Panc1 (cell line): Measurements from ENCODE around the gene ZNF784. TPM values are rescaled to one million over a fixed set of nuclear protein-coding genes. Genes with fewer than 3 reads are reported as not detected.

Experiments
- ATAC-seq: fragments of 200-7000 bp; cut with Tn5 transposase; 2 replicates; pipeline ENCODE4 v1.9.1; 2020; ENCODE audit warnings: mild to moderate bottlenecking, moderate library complexity
- Bru-seq: library from RNA; stranded (reverse); fragments of 400-500 nt; gene quantifications from one replicate; lab custom pipeline; 2021; lab: Mats Ljungman, UMichigan
- BruChase-seq, 2 experiments: library from RNA; stranded (reverse); fragments of 400-500 nt; gene quantifications; one replicate each; lab custom pipeline; 2021; lab: Mats Ljungman, UMichigan
- BruUV-seq: library from RNA; stranded (reverse); fragments of 400-500 nt; replicated peaks from 2 replicates; lab custom pipeline; 2021; lab: Mats Ljungman, UMichigan
- CTCF ChIA-PET: fragments of 300-600 bp; sonication (Branson Sonifier 250); formaldehyde crosslinking; loops from one replicate; lab custom pipeline; 2022; ENCODE audit warnings: antibody characterized with exemption; lab: Charles Lee
- POLR2A ChIA-PET: fragments of 300-600 bp; sonication (Branson Sonifier 250); formaldehyde crosslinking; loops from one replicate; lab custom pipeline; 2022; ENCODE audit warnings: antibody characterized with exemption; lab: Charles Lee
- DNase-seq: peaks from one replicate; pipeline ENCODE4 v3.0.0-alpha.2; 2010; ENCODE audit warnings: low read depth, low spot score
- H3K27ac ChIP-seq: 2 replicates; pipeline ENCODE4 v1.5.1; 2011; ENCODE audit warnings: mild to moderate bottlenecking, low read length, inconsistent platforms
- H3K27me3 ChIP-seq: fragments of 200-500 bp; sonication (Bioruptor generic); 2 replicates; pipeline ENCODE4 v1.6.0; 2014; ENCODE audit warnings: low read length, inconsistent platforms; ENCODE audit not compliant: control insufficient read depth, insufficient read depth
- H3K36me3 ChIP-seq: fragments of 200-500 bp; sonication (Bioruptor generic); 2 replicates; pipeline ENCODE4 v1.5.1; 2014; ENCODE audit warnings: inconsistent platforms, mild to moderate bottlenecking, low read length, moderate library complexity; ENCODE audit not compliant: control insufficient read depth, insufficient read depth
- H3K4me1 ChIP-seq: 2 replicates; pipeline ENCODE4 v1.5.1; 2011; ENCODE audit warnings: inconsistent platforms, mild to moderate bottlenecking, low read length, moderate library complexity; ENCODE audit not compliant: control insufficient read depth, insufficient read depth
- H3K4me3 ChIP-seq, 2 experiments: 2 replicates each; pipeline ENCODE4 v1.5.1; 2011 to 2012; ENCODE audit warnings: low read depth in 2 of 2, low read length in 2 of 2, mild to moderate bottlenecking in 2 of 2, inconsistent platforms in 1 of 2, moderate library complexity in 1 of 2
- H3K9me3 ChIP-seq: fragments of 200-500 bp; sonication (Bioruptor generic); 2 replicates; pipeline ENCODE4 v1.5.1; 2014; ENCODE audit warnings: low read depth, mild to moderate bottlenecking, inconsistent platforms, low read length, moderate library complexity; ENCODE audit not compliant: control insufficient read depth, insufficient read depth
- CTCF ChIP-seq: fragments of 450-650 bp; IDR thresholded peaks from 2 replicates; pipeline ENCODE4 v1.5.1; 2017; ENCODE audit warnings: mild to moderate bottlenecking
- POLR2AphosphoS5 ChIP-seq: IDR thresholded peaks from 2 replicates; pipeline ENCODE4 v1.6.1; 2012; ENCODE audit warnings: mild to moderate bottlenecking, low read depth, low read length, moderate library complexity
- SIN3A ChIP-seq: IDR thresholded peaks from 2 replicates; pipeline ENCODE4 v1.6.1; 2012; ENCODE audit warnings: low read depth, mild to moderate bottlenecking, low read length, moderate library complexity, borderline replicate concordance; ENCODE audit not compliant: insufficient read depth
- TCF7L2 ChIP-seq: IDR thresholded peaks from 2 replicates; pipeline ENCODE4 v1.6.1; 2011; ENCODE audit warnings: mild to moderate bottlenecking, low read depth, low read length, inconsistent platforms
- in situ Hi-C: cut with HindIII; loops from 2 replicates; pipeline ENCODE4 v1.10.0; 2016; ENCODE audit warnings: low sequenced_read_pairs, low pct_unique_long_range_greater_than_20kb
- intact Hi-C: fragments of 100-400 bp; cut with micrococcal nuclease; formaldehyde crosslinking; loops from one replicate; pipeline ENCODE4 v1.10.0; 2022; ENCODE audit not compliant: unreplicated experiment
- long read RNA-seq: library from polyadenylated mRNA; unstranded; transcript quantifications from one replicate; pipeline ENCODE4 v2.0.0, GENCODE V29; 2021; ENCODE audit not compliant: unreplicated experiment
- polyA plus RNA-seq: library from polyadenylated mRNA; unstranded; fragments of >200 nt; gene quantifications from one replicate; pipeline ENCODE4 v1.2.1, GENCODE V29; 2012; ENCODE audit warnings: missing spikeins; ENCODE audit not compliant: insufficient read length
- total RNA-seq: library from RNA; stranded (reverse); gene quantifications from one replicate; pipeline ENCODE4 v1.2.1, GENCODE V29; 2021; ENCODE audit not compliant: unreplicated experiment
- TF ChIP-seq, protein P1 (sequence below), 2 experiments: IDR thresholded peaks; 2 replicates each; pipeline ENCODE4 v1.6.1; 2011 to 2012; ENCODE audit warnings: low read depth in 2 of 2, control low read depth in 1 of 2, low read length in 1 of 2, mild to moderate bottlenecking in 1 of 2, moderate library complexity in 1 of 2; ENCODE audit not compliant: insufficient read depth in 1 of 2

ZNF784 gene, protein sequence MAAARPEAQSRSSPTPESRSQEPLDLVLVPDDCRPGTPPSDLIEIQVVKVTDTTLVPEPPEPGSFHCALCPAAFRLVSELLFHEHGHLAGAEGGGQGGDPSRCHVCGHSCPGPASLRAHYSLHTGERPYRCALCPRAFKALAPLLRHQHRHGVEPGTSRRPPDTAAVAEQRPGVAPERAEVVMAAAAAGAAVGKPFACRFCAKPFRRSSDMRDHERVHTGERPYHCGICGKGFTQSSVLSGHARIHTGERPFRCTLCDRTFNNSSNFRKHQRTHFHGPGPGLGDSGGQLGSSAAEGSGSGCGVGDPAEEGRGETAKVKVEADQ
- total RNA-seq (8.9 TPM), Bru-seq, nascent RNA (percentile 62 among the genes with signal in this experiment), BruChase-seq, experiment 1, labeled RNA remaining after a 2-hour chase (percentile 64 among the genes with signal in this experiment), BruChase-seq, experiment 2, labeled RNA remaining after a 6-hour chase (percentile 54 among the genes with signal in this experiment)
- polyA plus RNA-seq = 17.4 TPM
- long read RNA-seq, transcript ZNF784-201 (2 exons, 2,021 nt) = major isoform, 15 of 22 reads
- long read RNA-seq, partial matches to known transcripts = 6 of 22 reads
- long read RNA-seq, other reads (novel, unspliced or antisense) = 0 of 22 reads

- CTCF ChIA-PET = interaction anchor here (0.6 to 1.0 kb wide), 9 partner anchors 12 to 483 kb away, joined by 3 to 10 read pairs (median 5); no protein-coding TSS in a partner anchor
- intact Hi-C loops = no loop called here
- Histone ChIP-seq H3K36me3 (no peaks in the 10 kb centered on the region), H3K27me3 (no peaks in the 10 kb centered on the region), H3K9me3 (no peaks in the 10 kb centered on the region), H3K27ac (peak within 1 kb of the TSS; percentile 49), H3K4me1 (0 out of 2 replicates have a peak, but pooled peaks cover 3% of the 10 kb centered on the region), H3K4me3 (peak within 1 kb of the TSS; percentile 60 to 82)
- DNase-seq (no peak), ATAC-seq (peak; percentile 85)
- in situ Hi-C loops = no loop called here
- BruUV-seq = no TSS peak
- POLR2A ChIA-PET = interaction anchor here (0.5 to 1.0 kb wide), 15 partner anchors 9 to 1075 kb away, joined by 3 to 20 read pairs (median 6); no protein-coding TSS in a partner anchor
- TF ChIP-seq TCF7L2 (no peak), SIN3A (peak; percentile 84; the same call in 1 of the 2 replicates), CTCF (no peak), POLR2AphosphoS5 (peak; percentile 95)
Observed at GRCh38 chr19:55624109-55625003, at the start of gene ZNF784. Gene ZNF784, minus strand, starts transcription at chr19:55624566. Its CDS starts 5 bp downstream, at chr19:55624561.

DNA sequence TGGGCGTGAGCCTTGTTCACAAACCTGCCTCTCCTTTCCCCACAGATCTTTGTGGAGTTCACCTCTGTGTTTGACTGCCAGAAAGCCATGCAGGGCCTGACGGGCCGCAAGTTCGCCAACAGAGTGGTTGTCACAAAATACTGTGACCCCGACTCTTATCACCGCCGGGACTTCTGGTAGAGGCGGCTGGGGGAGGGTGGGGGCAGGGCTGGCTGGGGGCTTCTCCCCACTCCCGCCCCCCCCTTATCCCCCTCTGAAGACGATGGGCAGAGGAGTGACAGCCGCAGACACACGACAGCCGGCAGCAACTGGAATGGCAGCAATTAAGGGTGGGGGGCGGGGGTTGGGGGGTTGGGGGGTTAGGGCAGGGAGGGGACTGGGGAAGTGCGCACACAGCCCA lies 49.5 kb upstream of the ZNF784 start:
- in situ Hi-C loops = no loop called here
- DNase-seq (no peak), ATAC-seq (no peak)
- no TSS peak for BruUV-seq
- peak overlapping the region; percentile 96 for H3K27ac ChIP-seq
- H3K9me3 ChIP-seq = no peaks in the 10 kb centered on the region
- H3K4me1 ChIP-seq = peaks cover 77% of the 10 kb centered on the region
- intact Hi-C loops = no loop called here
- peak overlapping the region; percentile 64 to 94 for H3K4me3 ChIP-seq
- no peaks in the 10 kb centered on the region for H3K27me3 ChIP-seq
- H3K36me3 ChIP-seq = peaks cover 26% of the 10 kb centered on the region
- CTCF ChIA-PET = interaction anchor here (0.6 to 2.3 kb wide), 2 partner anchors 17 to 77 kb away, joined by 3 to 7 read pairs; no protein-coding TSS in a partner anchor
- POLR2A ChIA-PET = interaction anchor here (0.6 kb wide), 1 partner anchor 20 kb away, joined by 7 read pairs; the partner anchor contains the start of gene U2AF2
- TF ChIP-seq, protein P1, sequence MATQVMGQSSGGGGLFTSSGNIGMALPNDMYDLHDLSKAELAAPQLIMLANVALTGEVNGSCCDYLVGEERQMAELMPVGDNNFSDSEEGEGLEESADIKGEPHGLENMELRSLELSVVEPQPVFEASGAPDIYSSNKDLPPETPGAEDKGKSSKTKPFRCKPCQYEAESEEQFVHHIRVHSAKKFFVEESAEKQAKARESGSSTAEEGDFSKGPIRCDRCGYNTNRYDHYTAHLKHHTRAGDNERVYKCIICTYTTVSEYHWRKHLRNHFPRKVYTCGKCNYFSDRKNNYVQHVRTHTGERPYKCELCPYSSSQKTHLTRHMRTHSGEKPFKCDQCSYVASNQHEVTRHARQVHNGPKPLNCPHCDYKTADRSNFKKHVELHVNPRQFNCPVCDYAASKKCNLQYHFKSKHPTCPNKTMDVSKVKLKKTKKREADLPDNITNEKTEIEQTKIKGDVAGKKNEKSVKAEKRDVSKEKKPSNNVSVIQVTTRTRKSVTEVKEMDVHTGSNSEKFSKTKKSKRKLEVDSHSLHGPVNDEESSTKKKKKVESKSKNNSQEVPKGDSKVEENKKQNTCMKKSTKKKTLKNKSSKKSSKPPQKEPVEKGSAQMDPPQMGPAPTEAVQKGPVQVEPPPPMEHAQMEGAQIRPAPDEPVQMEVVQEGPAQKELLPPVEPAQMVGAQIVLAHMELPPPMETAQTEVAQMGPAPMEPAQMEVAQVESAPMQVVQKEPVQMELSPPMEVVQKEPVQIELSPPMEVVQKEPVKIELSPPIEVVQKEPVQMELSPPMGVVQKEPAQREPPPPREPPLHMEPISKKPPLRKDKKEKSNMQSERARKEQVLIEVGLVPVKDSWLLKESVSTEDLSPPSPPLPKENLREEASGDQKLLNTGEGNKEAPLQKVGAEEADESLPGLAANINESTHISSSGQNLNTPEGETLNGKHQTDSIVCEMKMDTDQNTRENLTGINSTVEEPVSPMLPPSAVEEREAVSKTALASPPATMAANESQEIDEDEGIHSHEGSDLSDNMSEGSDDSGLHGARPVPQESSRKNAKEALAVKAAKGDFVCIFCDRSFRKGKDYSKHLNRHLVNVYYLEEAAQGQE (IDR thresholded peaks at IDR 0.05; ENCODE audit: insufficient read depth in 1 of 2, low read depth in 2 of 2, low read length in 1 of 2) = no peak
- TF ChIP-seq POLR2AphosphoS5 = no peak
- no peak for TF ChIP-seq SIN3A
- no peak for TF ChIP-seq TCF7L2
- TF ChIP-seq CTCF = no peak
